Measurements from ENCODE around the gene SMCO3.
A peak's percentile ranks its signal among the peaks of the same experiment; 100 is the strongest.
"Not testable (repeated sequence)": the region's sequence is repeated elsewhere in the genome, so short reads cannot be mapped to it uniquely, and the experiment has no call there.

SMCO3 gene

DNA sequence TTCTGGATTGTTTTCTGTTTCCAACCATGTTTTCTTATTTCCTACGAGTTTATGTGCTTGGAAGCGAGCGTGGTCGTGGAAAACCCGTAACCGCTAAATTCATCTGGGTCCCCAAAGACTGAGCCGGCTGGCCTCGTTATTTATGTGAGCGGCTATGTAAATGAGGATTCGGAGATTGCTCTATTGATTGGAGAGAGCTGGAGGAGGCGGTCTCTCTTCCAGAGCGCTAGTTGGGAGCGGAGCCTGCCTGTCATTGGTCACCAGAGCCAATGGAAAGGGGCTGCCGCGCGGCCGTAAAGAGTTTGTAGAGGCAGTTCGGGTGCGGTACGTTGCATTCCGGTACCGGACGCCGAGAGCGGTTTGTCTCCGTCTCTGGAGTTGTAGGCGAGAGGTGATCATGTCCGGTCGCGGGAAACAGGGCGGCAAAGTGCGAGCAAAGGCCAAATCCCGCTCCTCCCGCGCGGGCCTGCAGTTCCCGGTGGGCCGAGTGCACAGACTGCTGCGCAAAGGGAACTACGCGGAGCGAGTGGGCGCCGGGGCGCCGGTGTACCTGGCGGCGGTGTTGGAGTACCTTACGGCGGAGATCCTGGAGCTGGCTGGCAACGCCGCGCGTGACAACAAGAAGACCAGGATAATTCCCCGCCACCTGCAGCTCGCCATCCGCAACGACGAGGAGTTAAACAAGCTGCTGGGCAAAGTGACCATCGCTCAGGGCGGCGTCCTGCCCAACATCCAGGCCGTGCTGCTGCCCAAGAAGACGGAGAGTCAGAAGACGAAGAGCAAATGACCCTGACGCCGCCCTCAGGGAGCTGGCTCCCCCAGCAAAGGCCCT lies 39.7 kb downstream of the SMCO3 start:
- peak; percentile 71 for DNase-seq

DNA sequence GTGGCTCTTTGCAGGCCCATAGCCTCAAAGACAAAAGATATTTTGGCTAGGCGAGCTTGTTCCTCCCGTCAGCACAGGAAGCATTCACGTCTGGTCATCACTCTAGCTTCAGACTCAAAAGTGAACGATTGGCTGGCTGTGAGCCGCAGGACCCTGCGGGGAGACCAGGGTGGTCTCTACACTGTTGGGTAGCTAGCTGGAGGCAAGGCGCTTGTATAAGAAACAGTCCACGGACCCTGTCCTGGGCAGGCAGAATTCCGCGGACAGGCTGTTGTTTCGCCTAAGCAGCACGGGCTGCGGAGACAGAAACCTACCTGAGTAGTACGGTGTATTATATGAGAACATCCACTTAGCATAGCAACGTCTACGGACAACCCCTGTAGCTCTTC lies 40.3 kb downstream of the SMCO3 start:
- no peak for DNase-seq

DNA sequence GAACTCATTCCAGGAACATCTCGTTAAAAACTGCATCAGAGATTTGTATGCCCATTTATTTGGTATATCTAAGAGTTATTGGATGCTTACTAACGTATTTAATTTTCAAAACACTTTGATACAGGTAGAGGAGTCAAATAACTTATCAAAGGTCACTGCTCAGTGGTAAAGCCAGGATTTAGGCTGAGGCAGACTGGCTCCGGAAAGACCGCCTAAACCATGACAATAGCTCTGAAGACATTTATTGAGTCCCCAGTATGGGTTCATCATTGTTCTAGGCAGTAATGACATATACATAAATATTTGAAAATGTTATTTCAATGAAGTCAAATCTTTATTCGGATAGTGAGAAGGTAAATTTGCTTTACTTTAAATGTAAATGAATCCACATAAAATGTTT lies 41.0 kb downstream of the SMCO3 start:
- DNase-seq: no peak

DNA sequence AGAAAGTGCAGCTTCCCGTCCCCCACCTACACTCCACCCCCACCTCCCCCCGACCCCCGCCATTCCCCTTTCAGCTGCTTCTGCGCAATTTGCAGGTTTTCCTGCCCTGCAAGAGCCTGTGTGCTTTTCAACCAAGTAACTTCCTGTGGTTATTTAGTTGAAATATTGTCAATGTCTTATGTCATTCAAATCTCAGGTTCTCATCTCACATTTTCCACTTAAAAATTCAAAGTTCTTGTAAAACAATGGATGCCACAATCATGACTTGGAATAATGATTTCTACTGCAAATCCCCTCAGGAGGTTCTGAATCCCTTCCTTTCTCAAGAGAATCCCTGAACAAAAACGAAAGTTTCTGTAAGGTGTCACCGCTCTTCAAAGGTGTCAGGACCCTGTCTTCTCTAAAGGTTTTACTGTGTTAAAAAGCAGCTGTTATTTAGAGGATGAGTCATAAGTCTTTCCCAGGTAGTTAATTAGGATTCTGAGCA lies 42.3 kb downstream of the SMCO3 start:
- DNase-seq: no peak

DNA sequence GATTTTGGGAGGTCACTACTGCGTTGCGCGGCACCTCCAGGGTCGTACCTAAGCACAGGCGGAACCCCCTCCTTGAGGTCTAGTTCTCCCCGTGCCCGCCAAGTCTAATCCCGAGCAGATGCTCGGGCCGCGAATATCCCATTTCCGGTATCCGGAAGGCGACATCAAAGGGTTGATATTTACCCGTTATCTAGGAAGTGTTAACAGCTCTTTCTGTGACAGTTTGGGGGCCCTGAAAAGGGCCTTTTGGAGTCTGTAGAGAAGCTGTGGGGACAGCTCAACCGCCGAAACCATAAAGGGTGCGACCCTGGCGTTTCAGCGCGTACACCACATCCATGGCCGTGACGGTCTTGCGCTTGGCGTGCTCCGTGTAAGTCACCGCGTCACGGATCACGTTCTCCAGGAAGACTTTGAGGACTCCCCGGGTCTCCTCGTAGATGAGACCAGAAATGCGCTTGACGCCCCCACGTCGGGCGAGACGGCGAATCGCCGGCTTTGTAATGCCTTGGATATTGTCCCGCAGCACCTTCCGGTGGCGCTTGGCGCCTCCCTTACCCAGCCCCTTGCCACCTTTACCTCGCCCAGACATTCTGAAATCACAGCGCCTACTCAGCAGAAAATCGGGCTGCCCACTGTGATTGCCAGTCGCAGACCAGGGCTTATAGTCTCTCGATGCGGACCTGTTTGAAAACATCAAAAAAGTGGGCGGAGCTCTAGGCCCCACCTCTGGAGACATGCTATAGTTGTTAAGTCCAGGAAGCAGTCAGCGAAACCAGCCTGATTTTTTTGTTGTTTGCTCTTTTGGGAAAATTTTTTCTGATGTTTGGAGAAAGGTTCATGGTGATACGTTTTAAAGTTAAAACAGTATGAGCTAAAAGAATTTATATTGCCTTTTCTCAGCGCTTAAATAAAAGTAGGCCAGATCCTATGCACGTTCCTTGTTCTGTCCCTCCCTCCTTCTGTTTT lies 43.2 kb downstream of the SMCO3 start:
- DNase-seq: peak; percentile 51

DNA sequence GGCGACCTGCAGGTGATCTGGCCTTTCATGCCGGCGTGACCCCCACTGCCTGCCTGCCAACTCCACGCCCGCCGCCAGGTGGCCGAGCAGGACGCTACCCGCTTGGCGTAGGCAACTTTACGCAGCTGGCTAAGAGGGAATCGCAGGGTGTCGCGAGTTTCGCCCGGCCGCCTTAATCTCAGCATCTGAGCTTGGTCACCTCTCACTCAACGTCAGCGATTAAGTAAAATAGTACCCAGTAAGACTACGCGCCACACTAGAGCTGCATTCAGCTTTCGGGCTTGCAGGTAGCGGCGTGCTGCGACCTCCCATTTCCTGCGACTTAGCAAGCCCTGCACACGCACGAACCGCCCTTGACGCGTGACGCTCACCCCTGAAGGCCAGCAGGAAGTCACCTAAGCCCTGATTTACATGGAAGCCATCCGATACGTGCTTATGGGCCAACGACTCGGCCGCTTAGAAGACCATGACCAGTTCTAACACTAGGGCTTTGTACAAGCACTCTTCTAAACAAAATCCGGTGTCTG lies 44.0 kb downstream of the SMCO3 start:
- DNase-seq: peak; percentile 76

DNA sequence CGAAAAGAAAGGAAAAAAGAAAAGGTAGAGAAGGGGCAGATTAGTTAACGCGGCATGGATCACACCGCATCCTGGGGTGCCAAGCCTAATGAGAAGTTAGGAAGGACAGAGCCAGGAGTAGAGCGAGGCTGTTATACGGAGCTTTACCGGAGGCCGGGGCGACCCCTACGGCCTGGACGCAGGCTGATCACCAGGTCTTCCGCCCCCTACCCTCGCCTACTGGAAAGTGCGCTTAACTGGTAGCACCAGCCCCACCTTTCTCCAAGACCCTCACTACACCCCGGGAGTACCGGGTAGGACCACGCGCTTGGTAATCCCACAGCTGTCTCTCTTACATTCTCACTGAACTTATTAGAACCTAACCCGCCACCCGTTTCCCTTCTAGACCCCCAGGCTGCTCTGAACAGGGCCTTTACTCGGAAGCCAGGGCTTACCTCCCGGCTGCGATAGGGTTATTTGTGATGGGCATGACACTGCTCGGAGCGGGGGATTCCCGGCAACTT lies 44.5 kb downstream of the SMCO3 start:
- no peak for DNase-seq

DNA sequence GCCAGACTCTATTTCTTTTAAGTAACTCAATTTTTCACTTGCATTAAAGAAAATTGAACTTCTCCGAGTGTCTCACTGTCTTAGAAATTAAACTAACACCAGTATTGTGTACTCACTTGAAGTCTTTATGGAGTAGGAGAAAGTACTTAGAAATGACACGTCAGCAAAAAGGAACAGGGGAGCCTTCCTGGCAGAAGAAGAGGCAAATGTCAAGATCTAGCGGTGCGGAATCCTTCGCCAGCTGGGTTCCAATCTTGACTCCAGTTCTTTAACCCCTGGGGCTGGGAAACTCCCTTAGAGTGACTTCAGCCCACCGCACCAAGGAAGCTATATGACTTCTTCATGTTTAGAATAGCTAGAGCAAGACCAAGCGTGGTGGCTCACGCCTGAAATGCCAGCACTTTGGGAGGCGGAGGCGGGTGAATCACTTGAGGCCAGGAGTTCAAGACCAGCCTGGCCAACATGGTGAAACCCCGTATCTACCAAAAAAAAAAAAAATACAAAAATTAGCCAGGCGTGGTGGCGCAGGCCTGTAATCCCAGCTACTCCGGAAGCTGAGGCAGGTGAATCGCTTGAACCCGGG lies 45.1 kb downstream of the SMCO3 start:
- DNase-seq: no peak

DNA sequence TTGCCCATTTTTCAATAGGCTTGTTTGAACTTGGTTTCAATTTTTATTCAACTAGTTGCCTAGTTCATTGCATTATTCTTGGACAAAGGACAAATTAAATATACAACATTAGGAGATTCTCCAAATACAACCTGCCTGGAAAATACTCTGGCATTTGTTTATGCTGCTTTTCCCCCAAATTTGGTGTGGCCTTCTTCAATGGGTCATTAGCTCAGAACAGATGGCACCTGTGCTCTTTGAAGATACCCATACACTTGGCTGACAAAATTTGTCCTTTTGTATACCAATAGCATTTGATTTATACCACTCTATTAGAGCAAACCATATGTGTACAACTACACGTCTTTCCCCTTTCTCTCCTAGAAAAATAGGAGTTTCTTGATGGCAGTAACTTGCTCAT lies 46.4 kb downstream of the SMCO3 start:
- no peak for DNase-seq

DNA sequence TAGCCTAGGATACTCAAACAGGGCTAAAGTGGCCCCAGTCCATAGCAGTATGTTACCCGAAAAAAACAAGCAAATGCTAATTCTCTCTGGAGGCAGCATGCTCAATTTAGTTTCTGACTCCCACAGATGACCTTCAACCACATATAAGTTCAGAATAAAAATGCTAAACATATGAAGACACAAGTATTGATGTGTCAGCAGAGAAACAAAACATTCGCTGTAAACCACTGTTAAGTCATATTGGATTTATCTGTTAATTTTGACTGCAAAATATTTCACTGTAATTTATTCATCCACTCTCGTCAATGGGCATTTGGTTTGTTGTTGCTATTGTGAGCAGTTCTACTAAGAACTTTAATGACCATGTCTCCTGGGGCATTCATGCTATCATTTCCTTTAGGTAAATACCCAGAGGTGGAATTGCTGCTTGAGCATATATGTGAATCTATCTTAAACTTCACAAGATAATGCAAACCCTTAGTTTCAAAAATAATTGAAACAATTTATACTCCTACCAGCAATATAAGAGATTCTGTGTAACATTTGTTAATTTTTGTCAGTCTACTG lies 47.2 kb downstream of the SMCO3 start:
- DNase-seq: no peak

DNA sequence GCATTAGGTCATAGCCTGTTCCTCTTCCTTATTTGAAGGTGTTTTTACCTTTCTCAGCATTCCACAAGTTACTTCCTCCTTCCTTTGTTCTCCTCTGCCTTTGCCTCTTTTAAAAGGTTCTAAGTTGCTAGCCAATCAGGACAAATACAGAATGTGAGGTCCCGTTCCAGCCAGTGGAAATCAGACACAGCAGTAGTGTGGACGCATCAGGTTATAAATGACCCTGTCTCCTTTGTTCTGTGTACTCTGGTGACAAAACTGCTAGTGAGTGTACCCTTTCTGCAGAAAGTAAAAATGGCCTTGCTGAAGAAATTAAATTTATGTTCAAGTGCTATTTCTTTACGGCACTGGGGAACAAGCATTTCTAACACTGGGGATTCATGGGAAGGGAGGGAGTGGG lies 48.0 kb downstream of the SMCO3 start:
- DNase-seq: not testable (repeated sequence)

DNA sequence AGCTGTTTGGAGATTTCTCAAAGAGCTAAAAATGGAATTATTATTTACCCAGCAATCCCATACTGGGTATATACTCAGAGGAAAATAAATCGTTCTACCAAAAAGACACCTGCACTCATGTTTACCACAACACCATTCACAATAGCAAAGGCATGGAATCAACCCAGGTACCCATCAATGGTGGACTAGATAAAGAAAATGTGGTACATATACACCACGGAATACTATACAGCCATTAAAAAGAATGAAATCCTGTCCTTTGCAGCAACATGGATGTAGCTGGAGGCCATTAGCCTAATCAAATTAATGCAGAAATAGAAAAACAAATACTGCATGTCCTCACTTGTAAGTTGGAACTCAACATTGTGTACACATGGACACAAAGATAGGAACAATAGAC lies 48.6 kb downstream of the SMCO3 start:
- no peak for DNase-seq

DNA sequence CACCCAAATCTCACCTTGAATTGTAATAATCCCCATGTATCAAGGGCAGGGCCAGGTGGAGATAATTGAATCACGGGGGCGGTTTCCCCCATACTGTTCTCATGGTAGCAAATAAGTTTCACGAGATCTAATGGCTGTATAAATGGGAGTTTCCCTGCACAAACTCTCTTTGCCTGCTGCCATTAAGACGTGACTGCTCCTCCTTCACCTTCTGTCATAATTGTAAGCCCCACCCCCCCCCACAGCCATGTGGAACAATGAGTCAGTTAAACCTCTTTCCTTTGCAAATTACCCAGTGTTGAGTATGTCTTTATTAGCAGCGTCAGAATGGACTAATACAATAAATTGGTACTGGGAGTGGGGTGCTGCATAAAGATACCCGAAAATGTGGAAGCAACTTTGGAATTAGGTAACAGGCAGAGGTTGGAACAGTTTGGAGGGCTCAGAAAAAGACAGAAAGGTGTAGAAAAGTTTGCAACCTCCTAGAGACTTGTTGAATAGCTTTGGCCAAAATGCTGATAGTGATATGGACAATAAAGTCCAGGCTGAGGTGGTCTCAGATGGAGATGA lies 54.2 kb downstream of the SMCO3 start:
- not testable (repeated sequence) for DNase-seq

DNA sequence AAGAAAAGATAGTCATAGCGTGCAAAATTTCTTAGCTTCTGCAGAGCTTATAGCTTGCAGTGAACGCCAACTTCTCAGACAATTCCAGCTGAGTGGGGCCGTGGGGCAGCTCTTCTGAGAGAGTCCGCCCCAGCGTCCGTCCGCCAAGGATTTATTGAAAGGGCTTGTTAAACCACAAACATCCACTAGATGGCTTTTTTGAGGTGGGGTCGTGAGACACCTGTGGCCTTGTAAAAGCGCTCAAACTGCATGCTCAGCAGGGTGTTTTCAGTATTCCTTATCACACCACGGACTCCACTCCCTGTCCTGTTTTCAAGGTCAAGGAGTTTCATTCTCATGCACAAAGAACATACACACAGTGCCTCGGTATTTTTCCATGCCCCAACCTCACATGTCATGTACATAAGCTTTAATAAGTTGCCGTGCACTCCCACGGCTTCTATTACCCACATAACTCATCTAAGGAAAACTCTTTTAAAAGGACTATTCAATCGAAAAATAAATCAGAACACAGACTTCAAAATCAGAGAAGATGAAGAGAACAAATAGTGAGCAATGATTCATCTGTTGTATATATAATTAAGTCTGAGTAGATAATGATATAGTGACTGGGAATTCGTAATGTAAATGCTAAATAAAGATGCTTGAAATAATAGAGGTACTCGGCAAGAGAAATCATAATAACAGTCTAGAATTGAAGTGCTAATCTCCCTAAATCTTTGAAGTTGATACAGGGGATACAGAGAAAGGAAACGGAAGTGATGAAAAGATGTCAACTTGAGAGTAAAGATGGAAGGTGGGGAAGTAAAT lies 57.4 kb downstream of the SMCO3 start:
- no peak for DNase-seq

Measured in activated gamma-delta T cell (primary cell).